DMS153 (cell line): ENCODE measurements around the gene NUDT6.
"Not testable (repeated sequence)": the region's sequence is repeated elsewhere in the genome, so short reads cannot be mapped to it uniquely, and the experiment has no call there.

Experiments used
- DNase-seq: peaks from one replicate; lab custom pipeline; 2025; lab: John Stamatoyannopoulos, UW

NUDT6 gene

DNA sequence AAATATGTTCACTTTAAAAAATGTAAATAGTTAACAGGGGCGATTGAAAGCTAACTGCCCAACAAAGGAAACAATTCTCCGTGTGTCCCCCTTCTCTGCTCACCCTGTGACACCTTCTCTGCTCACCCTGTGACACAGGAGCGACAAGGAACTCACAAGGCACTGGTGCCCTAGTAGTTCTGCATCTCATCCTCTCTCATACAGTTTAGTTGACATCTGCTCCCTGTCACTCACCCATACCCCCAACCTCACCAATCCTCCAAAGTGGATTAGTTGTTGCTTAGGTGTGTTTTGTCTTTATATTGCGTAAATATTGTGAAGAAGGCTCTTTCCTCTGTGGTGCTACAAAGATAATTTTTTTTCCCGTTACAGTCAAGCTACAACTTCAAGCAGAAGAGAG lies 46.4 kb downstream of the NUDT6 start:
- no peak for DNase-seq

DNA sequence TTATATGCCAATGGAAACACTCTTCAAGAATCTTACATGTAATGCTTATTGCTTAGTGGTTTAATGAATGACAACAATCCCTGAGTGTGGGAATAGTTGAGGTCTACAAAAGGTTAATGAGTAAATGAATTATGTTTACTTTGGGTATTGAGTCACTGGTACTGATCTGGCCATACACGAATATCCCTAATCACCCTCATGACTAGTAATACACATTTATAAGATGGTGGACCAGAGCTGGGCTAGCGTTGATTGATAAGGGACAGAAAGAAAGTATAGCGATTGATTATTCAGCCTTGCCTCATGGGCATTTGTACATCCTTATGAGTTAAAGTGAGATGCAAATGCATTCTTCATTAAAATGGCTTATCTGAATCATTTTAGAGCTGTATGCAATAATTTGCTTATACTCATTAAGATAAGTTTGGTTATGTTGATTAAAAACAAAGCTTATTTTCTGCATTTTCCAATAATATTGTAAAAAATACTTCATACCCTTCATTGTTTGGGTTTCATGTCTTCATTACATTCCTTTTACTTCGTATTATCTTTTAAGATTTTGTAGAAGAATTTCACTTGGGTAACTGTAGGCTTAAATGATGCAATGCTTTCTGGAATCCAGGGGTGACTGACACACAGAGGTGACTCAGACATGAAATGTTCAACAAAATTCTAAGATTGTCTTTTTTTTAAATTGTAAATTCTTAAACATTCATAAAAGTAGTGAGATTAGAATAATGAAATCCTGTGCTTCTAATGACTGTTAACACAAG lies 48.4 kb downstream of the NUDT6 start:
- no peak for DNase-seq

DNA sequence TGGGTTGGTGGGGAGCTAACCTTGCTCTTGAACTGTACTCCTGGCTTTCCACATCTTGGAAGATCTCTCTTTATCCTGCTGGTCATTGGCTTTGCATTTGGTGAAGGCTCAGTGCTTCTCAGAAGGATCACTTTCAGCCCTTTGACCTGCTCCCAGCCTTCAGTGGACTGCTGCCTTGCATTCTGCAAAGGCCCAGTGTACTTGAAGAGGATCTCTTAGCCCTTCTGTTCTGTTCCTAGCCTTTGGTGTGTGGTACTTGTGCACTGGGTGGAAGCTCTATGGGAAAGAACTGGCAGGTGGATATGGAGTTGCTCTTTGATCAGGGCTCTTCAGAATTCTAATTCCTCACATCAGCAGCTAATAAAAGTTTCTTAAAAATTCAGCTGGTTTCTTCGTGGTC lies 49.3 kb downstream of the NUDT6 start:
- no peak for DNase-seq

DNA sequence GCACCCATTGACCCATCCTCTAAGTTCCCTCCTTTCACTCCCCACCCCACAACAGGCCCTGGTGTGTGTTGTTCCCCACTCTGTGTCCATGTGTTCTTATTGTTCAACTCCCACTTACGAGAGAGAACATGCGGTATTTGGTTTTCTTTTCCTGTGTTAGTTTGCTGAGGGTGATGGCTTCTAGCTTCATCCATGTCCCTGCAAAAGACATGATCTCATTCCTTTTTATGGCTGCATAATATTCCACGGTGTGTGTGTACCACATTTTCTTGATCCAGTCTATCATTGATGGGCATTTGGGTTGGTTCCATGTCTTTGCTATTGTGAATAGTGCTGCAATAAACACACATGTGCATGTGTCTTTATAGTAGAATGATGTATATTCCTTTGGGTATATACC lies 54.2 kb downstream of the NUDT6 start:
- not testable (repeated sequence) for DNase-seq

DNA sequence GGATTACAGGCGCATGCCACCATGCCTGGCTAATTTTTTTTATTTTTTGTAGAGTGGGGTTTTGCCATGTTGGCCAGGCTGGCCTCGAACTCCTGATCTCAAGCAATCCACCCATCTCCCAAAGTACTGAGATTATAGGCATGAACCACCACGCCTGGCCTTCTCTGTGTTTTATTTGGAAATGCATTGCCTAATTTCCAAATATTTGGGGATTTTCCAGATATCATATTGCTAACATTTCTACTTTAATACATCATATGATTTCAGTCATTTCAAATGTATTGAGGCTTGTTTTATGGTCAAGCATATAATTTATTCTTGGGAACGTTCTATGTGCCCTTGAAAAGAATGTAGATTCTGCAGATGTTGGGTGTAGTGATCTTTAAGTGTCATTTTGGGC lies 57.0 kb downstream of the NUDT6 start:
- no peak for DNase-seq

DNA sequence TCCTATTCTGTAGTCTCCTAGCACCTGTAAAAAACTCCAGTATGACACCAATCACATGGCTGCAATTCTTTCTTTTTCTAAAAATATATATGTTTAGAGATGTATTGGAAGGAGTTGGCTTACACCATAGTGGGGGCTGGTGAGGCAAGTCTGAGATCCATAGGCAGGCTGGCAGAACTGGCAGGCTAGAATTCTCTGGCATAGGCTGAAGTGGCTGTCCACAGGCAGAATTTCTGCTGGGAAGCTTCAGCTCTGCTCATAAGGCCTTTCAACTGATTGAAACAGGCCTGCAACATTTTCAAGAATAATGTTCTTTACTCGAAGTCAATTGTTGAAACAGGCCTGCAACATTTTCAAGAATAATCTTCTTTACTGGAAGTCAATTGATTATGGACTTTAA lies 58.8 kb downstream of the NUDT6 start:
- DNase-seq, result no peak

DNA sequence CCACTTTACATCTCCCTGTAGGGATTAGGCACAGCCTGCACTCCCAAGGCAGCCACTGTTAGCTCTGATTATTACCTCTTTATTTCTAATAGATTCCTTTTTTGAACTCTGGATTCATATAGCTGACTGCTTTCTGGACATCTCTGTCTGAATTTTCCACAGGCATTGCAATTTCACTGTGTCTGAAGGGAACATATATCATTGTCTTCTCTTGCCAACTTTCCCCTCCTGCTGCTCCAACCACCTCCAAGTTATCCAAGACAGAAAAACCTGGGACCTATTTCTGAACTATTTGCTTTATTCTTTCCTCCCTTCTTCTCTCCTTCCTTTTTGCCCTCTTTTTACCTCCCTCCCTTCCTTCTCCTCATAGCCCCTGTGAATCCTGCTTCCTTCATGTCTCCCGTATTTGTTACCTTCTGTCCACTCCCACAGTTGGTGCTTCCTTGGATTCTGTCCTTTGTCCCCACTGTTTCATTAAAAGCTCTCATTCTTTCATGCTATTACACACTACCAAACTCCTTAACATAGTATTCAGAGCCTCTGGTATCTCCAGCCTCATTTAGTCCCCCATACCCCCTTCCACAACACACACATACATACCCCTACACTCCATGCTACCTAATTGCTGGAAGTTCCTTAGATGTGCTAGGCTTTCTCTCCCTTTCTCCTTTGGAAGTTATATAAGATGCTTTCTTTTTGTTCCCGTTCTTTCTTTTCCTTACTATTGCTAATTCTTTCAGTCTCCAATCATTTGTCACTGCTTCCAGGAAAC lies 61.0 kb downstream of the NUDT6 start:
- no peak for DNase-seq

DNA sequence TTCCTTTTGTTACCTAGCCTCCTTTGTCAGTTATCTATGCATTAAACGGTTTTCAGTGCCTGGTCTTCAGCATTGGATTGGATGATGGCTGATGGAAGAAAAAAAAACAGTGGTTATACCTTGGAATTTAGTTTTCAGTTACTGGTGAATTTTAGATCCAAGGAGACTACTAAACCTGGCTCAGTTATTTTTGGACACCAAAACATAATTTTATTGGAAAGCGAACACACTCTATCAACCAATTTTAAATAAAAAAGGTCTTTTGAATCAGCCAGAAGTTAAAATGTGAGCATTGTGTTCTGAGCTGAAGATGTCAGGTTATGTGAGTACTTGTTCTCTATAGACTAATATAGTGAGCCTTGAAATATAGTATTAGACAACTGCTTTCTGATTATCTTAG lies 63.7 kb downstream of the NUDT6 start:
- no peak for DNase-seq

DNA sequence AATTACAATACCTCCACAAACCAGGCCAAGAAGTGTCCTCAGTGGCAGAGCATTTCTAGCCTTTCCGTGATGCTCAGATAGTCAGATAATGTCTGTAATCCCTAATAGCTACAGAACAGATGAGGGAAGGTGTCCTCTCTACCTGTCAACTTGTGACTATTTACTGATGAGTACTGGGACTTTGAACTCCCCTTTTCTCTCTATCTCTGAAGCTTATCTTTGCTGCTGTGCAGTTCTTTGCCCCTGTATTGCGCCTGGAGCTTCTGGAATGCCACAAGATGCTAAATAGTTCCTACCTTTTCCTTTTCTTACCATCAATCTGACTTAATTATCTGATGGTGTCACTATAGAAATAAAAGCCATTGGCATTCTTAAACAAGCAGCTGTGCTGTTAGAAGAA lies 65.2 kb downstream of the NUDT6 start:
- no peak for DNase-seq

DNA sequence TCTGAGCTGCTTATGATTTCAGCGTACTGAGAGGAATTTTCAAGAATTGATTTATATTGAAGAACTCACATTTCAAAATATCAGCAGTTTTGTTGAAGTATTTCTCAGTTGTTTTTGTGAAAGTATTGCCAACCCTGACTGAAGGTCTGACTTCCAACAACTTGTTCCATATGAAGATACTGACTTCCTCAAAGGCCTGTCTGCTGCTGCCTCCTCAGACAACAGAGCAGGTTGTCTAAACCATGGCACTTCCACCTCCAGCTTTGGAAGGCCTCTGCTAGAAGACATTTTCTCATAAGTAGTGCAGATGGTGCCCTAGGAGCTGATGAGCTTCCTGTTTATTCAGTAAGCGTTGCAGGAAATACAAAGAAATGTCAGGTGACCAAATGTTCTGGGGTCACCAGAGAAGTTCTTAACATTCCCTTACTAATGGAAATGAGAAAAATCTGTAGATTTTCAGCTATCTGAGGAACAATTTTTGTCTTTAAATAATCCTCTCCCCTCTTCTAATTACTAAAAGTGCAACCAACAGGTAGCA lies 67.0 kb downstream of the NUDT6 start:
- DNase-seq, result no peak

DNA sequence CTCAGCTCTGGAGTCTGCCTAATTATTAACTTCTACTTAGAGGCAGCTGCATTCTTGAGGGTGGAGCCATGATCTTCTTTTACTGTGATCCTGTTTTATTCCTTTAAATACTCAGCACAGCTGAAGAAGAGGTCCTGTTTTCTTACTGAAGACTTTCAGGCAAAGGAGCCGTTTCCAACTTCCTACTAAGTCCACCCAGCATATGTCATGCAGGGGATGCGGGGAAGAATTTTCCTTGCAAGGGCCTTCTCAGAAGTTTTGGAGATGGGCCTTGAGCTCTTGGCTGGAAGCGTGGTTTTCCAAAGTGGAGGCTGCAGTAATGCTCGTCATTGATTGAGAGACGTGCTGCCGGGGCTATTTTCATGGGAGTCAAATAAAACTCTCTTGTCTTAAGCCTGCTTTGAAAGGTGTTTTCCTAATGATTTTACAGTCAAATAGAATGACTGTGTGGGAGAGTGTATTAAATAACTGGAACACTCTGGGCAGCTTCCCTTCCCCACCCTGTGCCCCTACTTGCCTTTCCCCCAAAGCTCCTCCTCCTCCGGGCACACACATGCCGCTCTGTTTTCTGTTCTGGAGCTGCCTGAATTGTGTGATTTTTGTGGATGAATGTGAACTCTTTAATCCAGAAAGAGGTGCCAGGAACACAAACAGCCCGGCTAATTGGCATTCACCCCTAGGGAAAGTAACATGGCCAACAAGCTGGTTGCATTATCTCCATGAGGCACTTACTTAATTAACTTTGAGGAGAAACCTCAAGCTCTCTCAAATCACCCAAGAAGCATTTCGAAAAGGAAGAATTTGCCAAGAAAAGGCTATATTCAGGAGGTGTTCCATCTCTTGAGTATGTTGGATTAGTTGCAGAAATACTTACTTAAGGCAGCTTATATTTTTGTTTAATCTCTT lies 67.7 kb downstream of the NUDT6 start:
- no peak for DNase-seq

DNA sequence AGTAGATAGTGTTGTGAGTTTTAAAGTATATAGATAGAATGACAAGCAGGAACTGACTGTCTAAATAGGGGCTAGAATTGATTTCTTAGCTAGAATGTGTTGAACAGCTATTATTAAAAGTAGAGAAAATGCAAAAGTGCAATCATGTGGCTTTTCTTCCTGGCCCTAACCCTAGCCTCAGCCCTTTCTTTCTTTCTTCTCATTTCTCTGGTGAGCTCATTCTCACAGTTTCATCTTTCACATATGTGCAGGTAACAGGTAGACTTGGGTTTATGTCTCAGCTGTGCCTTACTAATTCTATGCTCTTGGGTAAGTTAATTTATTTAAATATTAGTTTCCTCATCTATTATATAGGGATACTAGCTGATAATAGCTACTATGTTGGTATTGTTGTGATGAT lies 70.8 kb downstream of the NUDT6 start:
- no peak for DNase-seq

DNA sequence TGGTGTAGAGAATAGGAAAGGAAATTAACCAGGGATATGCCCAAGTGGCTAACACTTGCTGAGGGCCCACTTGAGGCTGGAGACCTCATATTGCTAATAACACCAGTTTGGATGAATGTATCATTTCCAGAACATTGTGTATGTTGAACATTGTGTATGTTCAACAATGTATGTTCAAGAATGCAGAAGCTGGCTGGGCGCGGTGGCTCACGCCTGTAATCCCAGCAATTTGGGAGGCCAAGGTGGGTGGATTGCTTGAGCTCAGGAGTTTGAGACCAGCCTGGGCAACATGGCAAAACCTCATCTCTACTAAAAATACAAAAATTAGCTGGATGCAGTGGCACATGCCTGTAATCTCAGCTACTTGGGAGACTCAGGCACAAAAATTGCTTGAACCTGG lies 72.6 kb downstream of the NUDT6 start:
- not testable (repeated sequence) for DNase-seq

DNA sequence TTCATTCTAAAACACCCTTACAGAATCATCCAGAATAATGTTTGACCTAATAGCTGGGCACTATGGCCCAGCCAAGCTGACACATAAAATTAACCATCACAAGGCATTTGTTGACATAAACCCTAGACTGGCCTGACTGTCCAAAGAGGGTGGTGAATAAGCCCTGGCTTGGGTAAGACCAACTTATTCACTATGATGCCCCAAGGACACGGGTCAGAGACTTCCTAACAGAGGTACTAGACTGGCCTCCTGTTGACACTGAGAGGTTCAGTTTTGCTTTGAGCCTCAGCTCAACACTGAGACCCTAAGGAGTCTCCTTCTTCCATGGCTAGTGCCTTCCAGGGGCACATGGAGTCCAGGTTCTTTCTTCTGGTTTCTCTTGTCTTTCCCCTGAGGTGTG lies 74.5 kb downstream of the NUDT6 start:
- no peak for DNase-seq

DNA sequence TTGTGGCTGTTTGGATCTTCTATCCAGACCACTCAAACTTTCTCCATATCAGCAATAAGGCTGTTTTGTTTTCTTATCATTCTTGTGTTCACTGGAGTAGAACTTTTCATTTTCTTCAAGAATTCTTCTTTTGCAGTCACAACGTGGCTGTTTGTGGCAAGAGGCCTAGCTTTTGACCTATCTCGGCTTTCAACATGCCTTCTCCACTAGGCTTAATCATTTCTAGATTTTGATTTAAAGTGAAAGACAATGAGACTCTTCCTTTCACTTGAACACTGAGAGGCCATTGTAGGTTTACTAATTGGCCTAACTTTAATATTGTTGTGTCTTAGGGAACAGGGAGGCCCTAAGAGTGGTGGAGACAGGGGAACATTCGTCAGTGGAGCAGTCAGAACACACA lies 76.6 kb downstream of the NUDT6 start:
- DNase-seq, result no peak

DNA sequence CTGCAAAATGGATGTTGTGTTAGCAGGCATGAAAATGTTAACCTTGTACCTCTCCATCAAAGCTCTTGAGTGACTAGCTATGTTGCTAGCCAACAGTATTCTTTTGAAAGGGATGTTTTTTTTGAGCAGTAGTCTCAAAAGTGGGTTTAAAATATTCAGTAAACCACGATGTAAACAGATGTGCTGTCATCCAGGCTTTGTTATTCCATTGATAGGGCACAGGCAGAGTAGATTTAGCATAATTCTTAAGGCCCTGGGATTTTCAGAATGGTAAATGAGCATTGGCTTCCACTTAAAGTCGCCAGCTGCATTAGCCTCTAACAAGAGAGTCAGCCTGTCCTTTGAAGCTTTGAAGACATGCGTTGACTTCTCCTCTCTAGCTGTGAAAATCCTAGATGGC lies 77.3 kb downstream of the NUDT6 start:
- no peak for DNase-seq

DNA sequence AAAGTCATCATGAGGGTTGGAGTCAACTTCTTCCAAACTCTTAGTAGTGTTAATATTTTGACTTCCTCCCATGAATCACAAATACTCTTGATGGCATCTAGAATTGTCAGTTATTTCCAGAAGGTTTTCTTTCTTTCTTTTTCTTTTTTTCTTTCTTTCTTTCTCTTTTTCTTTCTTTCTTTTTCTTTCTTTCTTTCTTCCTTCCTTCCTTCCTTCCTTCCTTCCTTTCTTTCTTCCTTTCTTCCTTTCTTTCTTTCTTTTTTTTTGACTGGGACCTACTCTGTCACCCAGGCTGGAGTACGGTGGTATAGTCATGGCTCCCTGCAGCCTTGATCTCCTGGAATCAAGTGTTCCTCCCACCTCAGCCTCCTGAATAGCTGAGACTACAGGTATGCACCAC lies 78.0 kb downstream of the NUDT6 start:
- DNase-seq, result not testable (repeated sequence)

DNA sequence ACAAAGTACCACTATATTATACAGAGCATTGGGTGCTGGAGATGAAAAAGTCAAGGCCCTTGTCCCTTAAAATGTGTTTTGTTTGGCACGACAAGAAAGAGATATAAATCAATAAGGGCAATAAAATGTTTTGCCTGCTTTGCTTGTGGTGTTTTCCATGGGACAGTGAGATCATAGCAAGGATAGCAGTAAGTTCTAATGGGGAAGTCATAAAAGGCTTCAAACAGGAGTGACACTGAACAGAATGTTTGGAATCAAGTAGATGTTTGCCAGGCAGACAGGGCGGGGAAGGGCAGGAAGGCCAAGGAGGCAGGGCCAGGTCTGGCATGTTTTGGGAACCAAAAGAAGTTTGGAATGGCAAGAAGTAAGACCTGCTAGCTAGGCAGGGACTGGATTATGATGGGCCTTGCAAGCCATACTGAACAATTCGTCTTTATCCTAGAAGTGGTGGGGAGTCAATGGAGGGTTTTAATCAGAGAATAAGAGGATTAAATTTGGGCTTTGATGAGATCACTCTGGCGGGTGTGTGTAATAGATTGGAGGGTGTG lies 79.3 kb downstream of the NUDT6 start:
- no peak for DNase-seq
